GM21423 (cell line): ENCODE results near the gene UIMC1.
A peak's percentile ranks its signal among the peaks of the same experiment; 100 is the strongest.
"Not testable (repeated sequence)": the region's sequence is repeated elsewhere in the genome, so short reads cannot be mapped to it uniquely, and the experiment has no call there.

ENCODE experiments used
- ATAC-seq: cut with Tn5 transposase; IDR thresholded peaks from one replicate; pipeline ENCODE4 v1.9.1; 2021; ENCODE audit warnings: mild to moderate bottlenecking, moderate library complexity; ENCODE audit not compliant: unreplicated experiment

Gene UIMC1

DNA sequence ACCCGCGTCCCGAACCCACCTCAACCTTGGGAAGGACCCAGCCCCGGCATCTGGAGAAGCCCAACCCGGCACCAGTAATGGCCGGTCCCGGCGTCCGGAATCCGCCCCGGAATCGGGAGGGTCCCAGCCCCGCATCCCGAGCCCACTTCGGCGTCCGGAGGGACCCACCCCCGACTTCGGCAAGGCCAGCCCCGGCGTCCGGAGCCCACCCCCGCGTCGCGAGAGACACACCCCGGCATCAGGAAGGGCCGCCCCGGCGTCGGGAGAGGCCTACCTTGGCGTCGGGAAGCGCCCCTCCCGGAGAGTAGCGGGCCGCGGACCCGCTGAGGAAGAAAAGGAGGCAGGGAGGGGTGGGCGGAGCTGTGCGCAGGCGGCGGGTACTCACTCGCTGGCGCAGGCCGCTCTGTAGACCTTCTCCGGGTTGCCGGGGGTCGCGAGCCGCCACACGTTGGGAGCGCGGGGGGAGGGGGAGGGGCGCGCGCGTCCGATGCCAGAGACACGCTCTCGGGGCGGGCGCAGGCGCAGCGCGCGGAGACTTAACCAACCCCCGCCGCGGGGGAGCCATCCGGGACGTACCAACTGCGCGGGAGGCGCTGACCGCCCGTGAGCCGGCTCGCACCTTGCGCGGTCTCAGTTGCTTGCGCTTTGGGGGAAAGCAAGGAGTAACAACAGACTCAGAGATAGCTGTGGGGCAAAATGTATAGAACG is at the start of gene UIMC1:
UIMC1 (minus strand) TSS at position 515 of the 708 bp plus-strand sequence. CDS start 24,164 bp downstream, outside the sequence.
- ATAC-seq = peak; percentile 69

DNA sequence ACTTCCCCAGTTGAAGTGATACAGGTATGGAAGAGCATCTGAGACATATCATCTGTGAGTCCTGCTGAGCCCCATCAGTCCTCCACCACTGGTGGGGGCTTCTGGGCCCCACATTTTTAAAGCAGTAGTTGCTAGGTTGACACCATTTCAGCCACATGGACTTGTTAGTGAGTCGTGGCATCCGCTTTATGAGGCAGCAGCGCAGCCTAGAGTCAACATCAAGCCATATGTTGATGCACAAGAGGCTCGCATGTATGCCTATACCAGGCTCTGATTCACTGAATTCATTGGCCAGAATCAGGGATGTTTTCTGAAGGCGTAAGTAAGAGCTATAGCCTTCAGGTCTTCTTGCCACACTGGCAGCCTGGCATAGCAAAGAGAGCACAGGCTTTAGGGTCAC is 42.7 kb upstream of the UIMC1 start:
- ATAC-seq = no peak

- ATAC-seq = not testable (repeated sequence)
These were observed 42.0 kb upstream of the UIMC1 start for GRCh38 chr5:177048531-177048930.

- no peak for ATAC-seq
These were observed 39.1 kb upstream of the UIMC1 start for GRCh38 chr5:177045631-177046030.

DNA sequence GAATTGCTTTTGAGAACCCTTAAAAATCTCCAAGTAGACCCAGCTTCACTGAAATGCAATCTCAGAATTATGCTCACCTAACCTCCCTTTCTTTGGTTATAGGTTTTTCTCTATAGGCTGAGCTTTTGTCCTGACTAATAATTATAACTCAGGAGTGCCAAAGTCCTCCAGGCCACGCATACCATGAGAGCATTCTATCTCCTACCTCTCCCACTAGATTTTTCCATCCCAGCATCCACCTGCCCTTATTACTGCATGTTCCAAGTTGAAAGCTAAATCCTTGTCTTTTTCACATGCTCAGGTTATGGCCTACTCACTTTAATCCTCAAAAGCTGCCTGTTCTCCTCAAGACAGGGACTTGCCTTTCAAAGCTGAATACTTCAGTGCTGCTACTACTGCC is 38.1 kb upstream of the UIMC1 start:
- no peak for ATAC-seq

GRCh38 chr5:177043958-177044357 is 37.4 kb upstream of the UIMC1 start:
- ATAC-seq = no peak

GRCh38 chr5:177043114-177043513 is 36.5 kb upstream of the UIMC1 start:
- ATAC-seq = no peak

DNA sequence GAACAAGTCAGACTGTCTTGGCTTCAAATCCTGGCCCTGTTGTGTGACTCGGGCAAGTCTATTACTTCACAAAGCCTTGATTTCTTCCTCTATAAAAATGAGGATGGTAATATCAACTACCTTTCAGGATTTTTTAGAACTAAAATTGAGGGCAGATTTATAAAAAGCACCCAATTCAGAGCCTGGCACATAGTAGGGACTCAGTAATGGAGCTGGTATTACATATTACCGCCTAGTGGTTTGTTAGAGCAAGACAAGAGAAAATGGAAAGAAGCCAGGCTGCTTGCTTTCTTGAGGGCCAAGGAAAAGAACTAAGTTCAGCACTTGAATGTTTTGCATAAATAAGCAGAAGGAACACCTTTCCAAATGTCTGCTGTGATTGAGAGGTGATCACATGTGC is 35.4 kb upstream of the UIMC1 start:
- ATAC-seq = no peak

GRCh38 chr5:177040814-177041420 is 34.3 kb upstream of the UIMC1 start:
- ATAC-seq = no peak

- no peak for ATAC-seq
These were observed 30.3 kb upstream of the UIMC1 start for GRCh38 chr5:177036921-177037320.

GRCh38 chr5:177036443-177036842 is 29.9 kb upstream of the UIMC1 start:
- ATAC-seq = no peak

GRCh38 chr5:177035976-177036375 is 29.4 kb upstream of the UIMC1 start:
- ATAC-seq = no peak

- ATAC-seq = no peak
These were observed 22.9 kb upstream of the UIMC1 start for GRCh38 chr5:177029498-177029897.

GRCh38 chr5:177027665-177028064 is 21.1 kb upstream of the UIMC1 start:
- ATAC-seq = no peak

- no peak for ATAC-seq
These were observed 18.6 kb upstream of the UIMC1 start for GRCh38 chr5:177025101-177025601.

DNA sequence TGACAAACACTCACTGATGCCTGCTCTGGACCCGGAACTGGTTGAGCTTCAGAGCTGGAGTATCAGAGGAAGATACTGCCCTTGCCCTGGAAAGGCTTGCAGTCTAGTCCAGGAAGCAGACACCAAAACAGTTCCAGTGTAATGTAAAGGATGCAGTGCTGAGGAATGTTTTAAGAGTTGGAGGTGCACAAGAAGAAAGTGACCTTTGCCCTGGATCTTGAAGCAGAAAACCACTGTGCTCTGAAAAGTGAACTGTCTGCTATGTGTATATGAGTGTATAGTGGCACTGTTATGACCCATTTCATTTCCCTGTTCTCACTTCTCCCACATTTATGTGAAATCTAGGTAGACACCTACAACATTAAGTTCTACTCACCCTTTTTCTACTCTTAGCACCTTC is 18.0 kb upstream of the UIMC1 start:
- ATAC-seq = no peak

- peak; percentile 2 for ATAC-seq
These were observed 16.7 kb upstream of the UIMC1 start for GRCh38 chr5:177023303-177023664.

DNA sequence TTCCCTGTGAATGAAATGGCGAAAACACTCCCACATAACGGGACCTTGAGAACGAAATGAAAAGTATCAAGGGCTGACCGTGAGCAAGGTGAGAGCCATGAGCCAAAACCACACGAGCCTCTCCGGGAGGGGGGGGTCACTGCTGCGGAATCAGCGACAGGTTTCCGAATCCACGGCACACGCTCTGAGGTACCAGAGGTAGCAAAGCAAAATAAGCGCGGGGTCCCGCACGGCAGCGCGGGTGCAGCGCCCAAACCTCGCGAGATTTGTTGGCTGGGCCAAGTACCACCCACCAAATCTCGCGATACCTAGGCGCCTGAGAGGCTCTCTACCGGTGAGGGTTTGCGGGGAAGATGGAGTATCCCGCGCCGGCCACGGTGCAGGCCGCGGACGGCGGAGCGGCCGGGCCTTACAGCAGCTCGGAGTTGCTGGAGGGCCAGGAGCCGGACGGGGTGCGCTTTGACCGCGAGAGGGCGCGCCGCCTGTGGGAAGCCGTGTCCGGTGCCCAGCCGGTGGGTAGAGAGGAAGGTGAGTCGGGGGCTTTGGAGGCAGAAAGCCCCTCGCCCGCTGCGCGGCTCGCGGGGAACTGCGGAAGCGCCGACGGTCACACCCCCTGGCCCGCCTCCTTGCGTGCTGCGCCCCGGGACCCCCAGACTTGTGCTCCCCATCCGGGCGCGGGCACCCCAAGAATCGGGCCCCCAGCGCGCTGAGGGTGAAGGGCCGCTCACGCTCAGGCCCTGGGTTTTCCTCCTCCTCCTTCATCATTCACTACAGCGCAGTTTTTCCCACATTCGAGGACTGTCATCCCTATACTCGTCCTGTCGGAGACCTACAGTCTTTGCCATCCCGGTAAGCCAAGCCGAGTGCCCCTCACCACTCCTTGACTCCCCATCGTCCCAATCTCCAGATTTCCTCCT is 16.1 kb upstream of the UIMC1 start, which contains the start of gene ZNF346:
ZNF346 (plus strand) TSS at position 311 of the 917 bp plus-strand sequence; CDS start at position 354, 43 bp downstream.
- ATAC-seq = peak; percentile 88

DNA sequence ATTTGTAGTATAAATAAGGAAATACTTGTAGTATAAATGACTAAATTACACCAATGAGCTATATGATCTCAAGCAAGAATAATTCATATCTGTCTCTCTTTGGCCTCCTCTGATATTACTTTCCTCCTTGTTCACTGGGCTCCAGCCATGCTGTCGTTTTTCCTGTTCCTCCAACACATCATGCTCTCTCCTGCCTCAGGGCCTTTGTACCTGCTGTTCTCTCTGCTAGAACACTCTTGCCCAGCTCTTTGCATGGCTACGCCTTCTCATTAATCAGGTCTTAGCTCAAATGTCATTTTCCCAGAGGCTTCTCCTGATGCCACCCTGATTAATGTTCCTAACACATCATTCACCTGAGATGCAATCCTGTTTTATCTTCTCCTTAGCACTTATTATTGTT is 13.5 kb upstream of the UIMC1 start:
- no peak for ATAC-seq

DNA sequence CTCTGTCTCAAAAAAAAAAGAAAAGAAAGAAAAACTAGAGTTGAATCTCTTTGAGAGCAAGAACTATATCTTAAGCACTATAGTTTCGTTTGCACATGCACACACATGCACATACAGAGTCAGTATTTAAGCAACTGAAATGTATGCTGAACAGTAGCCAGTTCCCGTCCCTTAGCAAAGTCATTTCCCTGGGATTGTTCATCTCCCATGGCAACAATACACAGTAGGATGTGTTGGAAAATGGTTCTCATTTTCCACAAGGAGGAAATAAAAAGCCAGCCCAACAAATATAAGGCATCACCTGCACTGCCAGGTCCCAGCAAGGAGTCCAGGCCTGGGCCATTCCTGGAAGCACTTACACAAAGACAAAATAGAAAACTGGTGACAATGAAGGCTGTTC is 11.8 kb upstream of the UIMC1 start:
- no peak for ATAC-seq

- no peak for ATAC-seq
These were observed 8.6 kb upstream of the UIMC1 start for GRCh38 chr5:177015156-177015555.
